ENCODE data around the gene SPOCK1. TPM values are rescaled to one million over a fixed set of nuclear protein-coding genes. Genes with fewer than 3 reads are reported as not detected.

Gene SPOCK1
- total and polyA plus RNA-seq, 8 donors: 0.46 to 15.6 (median 9.2) TPM

GRCh38 chr5:137448868-137449267 is 50.3 kb downstream of the SPOCK1 start:
- 39 to 45% (median 42%) methylated on average over 3 of the region's 3 CpGs for WGBS, 5 donors
- no peaks in the 10 kb centered on the region for H3K4me1 ChIP-seq
- DNase-seq: no peak

DNA sequence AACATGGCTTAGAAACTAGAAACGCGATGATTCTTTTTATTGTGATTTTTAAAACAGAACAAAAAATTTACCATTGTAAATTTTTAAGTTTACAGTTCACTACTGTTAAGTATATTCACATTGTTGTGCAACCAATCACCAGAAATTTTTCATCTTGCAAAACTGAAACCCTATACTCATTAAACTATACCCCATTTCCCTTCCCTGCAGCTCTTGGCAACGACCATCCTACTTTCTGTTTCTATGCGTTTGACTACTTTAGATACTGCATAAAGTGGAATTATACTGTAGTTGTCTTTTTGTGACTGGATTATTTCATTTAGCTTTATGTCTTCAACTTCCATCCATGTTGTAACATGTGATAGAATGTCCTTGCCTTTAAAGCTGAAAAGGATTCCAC is 52.5 kb downstream of the SPOCK1 start:
- WGBS, 5 donors: 70 to 77% (median 73%) methylated on average over 4 of the region's 4 CpGs
- H3K4me1 ChIP-seq: no peaks in the 10 kb centered on the region
- H3K9me3 ChIP-seq: no peaks in the 10 kb centered on the region
- peaks cover 0 to 4% (median 0%) of the 10 kb centered on the region in 3 donors for H3K27me3 ChIP-seq
- no peak for TF ChIP-seq POLR2AphosphoS5 (IDR thresholded peaks at IDR 0.05)
- no peak for TF ChIP-seq POLR2A (IDR thresholded peaks at IDR 0.05)
- no peak for TF ChIP-seq CTCF (IDR thresholded peaks at IDR 0.05)
- TF ChIP-seq EP300 (IDR thresholded peaks at IDR 0.05): no peak
- H3K27ac ChIP-seq: no peak overlapping the region
- no peak for DNase-seq
- no peak overlapping the region for H3K4me3 ChIP-seq
- intact Hi-C loops (cut with DNase I; ENCODE audit: low total_unique reads): no loop called here
- no peaks in the 10 kb centered on the region for H3K36me3 ChIP-seq

More at GRCh38 chr5:137448868-137449267, 50.3 kb downstream of the SPOCK1 start:
- intact Hi-C loops (cut with DNase I; ENCODE audit: low total_unique reads): no loop called here
- Histone ChIP-seq H3K36me3 (no peaks in the 10 kb centered on the region), H3K4me3 (no peak overlapping the region), H3K9me3 (no peaks in the 10 kb centered on the region), H3K27ac (no peak overlapping the region), H3K27me3 (peaks cover 0 to 4% (median 0%) of the 10 kb centered on the region in 3 donors)
- TF ChIP-seq EP300 (IDR thresholded peaks at IDR 0.05) (no peak), POLR2AphosphoS5 (IDR thresholded peaks at IDR 0.05) (no peak), POLR2A (IDR thresholded peaks at IDR 0.05) (no peak), CTCF (IDR thresholded peaks at IDR 0.05) (no peak)

- WGBS, 5 donors: 51 to 70% (median 58%) methylated on average over 1 of the region's 1 CpG
- Histone ChIP-seq H3K9me3 (no peaks in the 10 kb centered on the region), H3K27me3 (peaks cover 0 to 4% (median 0%) of the 10 kb centered on the region in 3 donors), H3K4me1 (no peaks in the 10 kb centered on the region), H3K27ac (no peak overlapping the region), H3K4me3 (no peak overlapping the region), H3K36me3 (no peaks in the 10 kb centered on the region)
- intact Hi-C loops (cut with DNase I; ENCODE audit: low total_unique reads): no loop called here
- DNase-seq: no peak
- TF ChIP-seq EP300 (IDR thresholded peaks at IDR 0.05): no peak
- no peak for TF ChIP-seq CTCF (IDR thresholded peaks at IDR 0.05)
- no peak for TF ChIP-seq POLR2AphosphoS5 (IDR thresholded peaks at IDR 0.05)
- TF ChIP-seq POLR2A (IDR thresholded peaks at IDR 0.05): no peak
Observed at GRCh38 chr5:137446151-137446550, 53.0 kb downstream of the SPOCK1 start.

DNA sequence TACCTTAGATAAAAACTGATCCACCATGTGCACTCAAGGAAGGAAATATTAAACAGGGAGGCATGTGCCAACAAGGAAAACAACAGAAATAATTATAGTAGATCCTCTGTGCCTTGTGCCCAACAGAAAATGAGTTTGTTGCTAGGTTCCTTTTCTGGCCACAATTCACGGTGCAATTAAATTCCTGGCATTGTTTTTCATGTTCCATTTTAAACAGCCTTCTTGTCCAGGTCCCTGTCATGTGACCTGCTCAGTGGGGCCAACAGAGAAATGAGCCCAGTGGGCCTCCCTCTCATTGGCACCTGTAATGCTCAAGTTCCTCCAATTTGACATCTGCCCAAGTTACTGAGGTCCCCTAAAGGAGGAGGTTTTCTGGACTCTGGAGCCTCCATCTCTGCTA is 56.5 kb downstream of the SPOCK1 start:
- Histone ChIP-seq H3K27me3 (peaks cover 0 to 4% (median 0%) of the 10 kb centered on the region in 3 donors), H3K4me1 (no peaks in the 10 kb centered on the region), H3K27ac (no peak overlapping the region), H3K36me3 (no peaks in the 10 kb centered on the region), H3K9me3 (no peaks in the 10 kb centered on the region), H3K4me3 (no peak overlapping the region)
- WGBS, 5 donors: 35 to 70% (median 63%) methylated on average over 1 of the region's 1 CpG
- TF ChIP-seq CTCF (IDR thresholded peaks at IDR 0.05) (no peak), POLR2AphosphoS5 (IDR thresholded peaks at IDR 0.05) (no peak), POLR2A (IDR thresholded peaks at IDR 0.05) (no peak), EP300 (IDR thresholded peaks at IDR 0.05) (no peak)
- DNase-seq: no peak
- intact Hi-C loops (cut with DNase I; ENCODE audit: low total_unique reads): no loop called here

All from stomach (tissue), 9 donors.